Right lobe of liver (tissue), 6 donors: ENCODE results near the gene MNX1. TPM values are rescaled to one million over a fixed set of nuclear protein-coding genes. Genes with fewer than 3 reads are reported as not detected.

Source experiments
- ATAC-seq, 4 donors: fragments of 200-7000 bp; cut with Tn5 transposase; one replicate each; pipeline ENCODE4 v1.9.1; 2020; ENCODE audit warnings: mild to moderate bottlenecking in 4 of 4, moderate library complexity in 4 of 4
- DNase-seq, 3 donors: peaks; one replicate each; pipeline ENCODE4 v3.0.0-alpha.2; 2020
- H3K27ac ChIP-seq, 3 donors: fragments of 200-600 bp; one replicate each; pipeline ENCODE4 v1.8.0; 2022
- H3K27me3 ChIP-seq, 2 donors: fragments of 200-600 bp; one replicate each; pipeline ENCODE4 v1.8.0; 2022
- H3K36me3 ChIP-seq, 4 donors: fragments of 200-600 bp; sonication (generic) in 1 of 4; one replicate each; pipeline versions ENCODE4 v1.5.1 to v1.8.0; 2017 to 2022; ENCODE audit warnings: control low read depth in 1 of 4
- H3K4me1 ChIP-seq, 4 donors: fragments of 200-600 bp; sonication (generic) in 1 of 4; one replicate each; pipeline versions ENCODE4 v1.5.1 to v1.8.0; 2017 to 2022; ENCODE audit warnings: control low read depth in 1 of 4
- H3K4me3 ChIP-seq, 3 donors: fragments of 200-600 bp; one replicate each; pipeline ENCODE4 v1.8.0; 2022
- H3K9me3 ChIP-seq, 4 donors: fragments of 200-600 bp; sonication (generic) in 1 of 4; one replicate each; pipeline versions ENCODE4 v1.5.1 to v1.8.0; 2017 to 2022; ENCODE audit warnings: control low read depth in 1 of 4
- POLR2A ChIP-seq: fragments of 450-650 bp; IDR thresholded peaks from one replicate; pipeline ENCODE4 v1.6.1; 2017; ENCODE audit warnings: antibody characterized with exemption, mild to moderate bottlenecking
- WGBS: methylation state at CpG from one replicate; pipeline ENCODE4 v1.1.6; 2018; ENCODE audit warnings: low coverage, low lambda C conversion rate; ENCODE audit not compliant: insufficient coverage; ENCODE audit errors: missing lambda C conversion rate; 5-methylcytosine and 5-hydroxymethylcytosine counted together
- intact Hi-C, 2 donors: fragments of 100-400 bp; cut with DNase I; formaldehyde crosslinking; loops; one replicate each; pipeline versions ENCODE4 v1.11.2 to v1.14.1; 2022
- total RNA-seq, 6 experiments: library from RNA; depleted of rRNA in 2 of 6; stranded (reverse); fragments of >200 nt in 2 of 6; fragmentation: NEBNext Ultra II Directional in 3 of 6; extraction: Animal tissue kit (Norgen Biotek cat#: 25700) in 3 of 6; gene quantifications; one replicate each; pipeline versions ENCODE4 v1.1.0 to v1.2.4, GENCODE V29; 2016 to 2023
- TF ChIP-seq, protein P1 (sequence below), 4 donors: fragments of 200-600 bp in 3 of 4; fragments of 450-650 bp in 1 of 4; IDR thresholded peaks; one replicate each; pipeline versions ENCODE4 v1.5.1 to v1.8.0; 2016 to 2022; ENCODE audit warnings: antibody characterized with exemption in 4 of 4, mild to moderate bottlenecking in 2 of 4
- donor health status: DM: no; HTN: yes; CAD: no.
- donor health status: DM: no; HTN: no; CAD: no.
- donor health status: DM: no; HTN: no; CAD: no.
- donor health status: DM: no; HTN: yes; CAD: no.
- donor health status: DM: no; HTN: yes; CAD: no.

MNX1 gene
- total RNA-seq, 6 experiments from 2014 or later = not detected

DNA sequence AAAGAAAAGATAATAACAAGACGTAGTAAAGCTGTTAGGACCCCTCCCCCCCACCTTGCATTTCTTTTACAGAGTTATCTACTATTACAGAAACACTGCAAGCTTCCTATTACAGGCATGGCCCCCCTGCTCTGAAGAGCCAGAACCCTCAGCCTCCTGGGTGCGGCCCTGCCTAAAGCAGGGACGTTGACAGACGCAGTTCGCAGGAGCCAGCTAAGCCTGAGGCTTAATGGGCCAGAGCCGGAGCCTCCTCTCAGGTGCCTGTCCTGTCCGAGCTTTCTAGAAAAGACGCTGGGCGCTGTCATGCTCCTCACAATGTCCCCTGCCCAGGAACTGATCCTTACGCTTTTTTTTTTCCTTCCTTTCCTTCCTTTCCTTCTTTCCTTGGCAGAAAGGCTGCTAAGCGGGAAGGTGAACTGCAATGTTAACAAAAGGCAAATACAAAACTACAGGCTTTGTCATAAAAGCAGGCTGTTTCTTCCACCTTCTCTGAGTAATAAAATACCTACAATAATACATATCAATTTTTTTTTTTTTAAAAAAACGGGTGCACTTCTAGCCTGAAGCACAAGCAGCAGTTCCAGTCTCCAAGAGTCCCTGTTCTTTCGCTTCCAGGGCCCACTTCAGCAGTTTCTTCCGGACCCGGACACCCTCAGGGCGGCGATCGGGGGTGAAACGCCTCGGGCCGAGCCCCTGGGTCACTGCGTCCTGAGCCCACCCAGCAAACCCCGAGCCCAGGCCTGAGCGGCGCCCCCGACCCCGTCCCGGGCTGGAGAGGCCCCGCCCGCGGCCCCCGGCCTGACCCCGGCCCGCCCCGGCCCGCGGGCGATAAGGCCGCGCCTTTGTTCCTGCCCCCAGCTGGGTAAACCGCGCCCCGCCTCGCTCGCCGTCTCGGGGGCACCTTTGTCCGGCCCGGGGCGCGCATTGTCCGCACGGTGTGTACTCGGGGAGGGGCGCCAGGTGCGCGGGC is 11.2 kb downstream of the MNX1 start:
- intact Hi-C loops = no loop called here
- DNase-seq (no peak), ATAC-seq (peak in 3 of 4 donors; percentile 21 to 30 (median 23))
- no peak for TF ChIP-seq POLR2A
- TF ChIP-seq, protein P1, sequence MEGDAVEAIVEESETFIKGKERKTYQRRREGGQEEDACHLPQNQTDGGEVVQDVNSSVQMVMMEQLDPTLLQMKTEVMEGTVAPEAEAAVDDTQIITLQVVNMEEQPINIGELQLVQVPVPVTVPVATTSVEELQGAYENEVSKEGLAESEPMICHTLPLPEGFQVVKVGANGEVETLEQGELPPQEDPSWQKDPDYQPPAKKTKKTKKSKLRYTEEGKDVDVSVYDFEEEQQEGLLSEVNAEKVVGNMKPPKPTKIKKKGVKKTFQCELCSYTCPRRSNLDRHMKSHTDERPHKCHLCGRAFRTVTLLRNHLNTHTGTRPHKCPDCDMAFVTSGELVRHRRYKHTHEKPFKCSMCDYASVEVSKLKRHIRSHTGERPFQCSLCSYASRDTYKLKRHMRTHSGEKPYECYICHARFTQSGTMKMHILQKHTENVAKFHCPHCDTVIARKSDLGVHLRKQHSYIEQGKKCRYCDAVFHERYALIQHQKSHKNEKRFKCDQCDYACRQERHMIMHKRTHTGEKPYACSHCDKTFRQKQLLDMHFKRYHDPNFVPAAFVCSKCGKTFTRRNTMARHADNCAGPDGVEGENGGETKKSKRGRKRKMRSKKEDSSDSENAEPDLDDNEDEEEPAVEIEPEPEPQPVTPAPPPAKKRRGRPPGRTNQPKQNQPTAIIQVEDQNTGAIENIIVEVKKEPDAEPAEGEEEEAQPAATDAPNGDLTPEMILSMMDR (IDR thresholded peaks at IDR 0.05) = no peak
- Histone ChIP-seq H3K27me3 (peaks cover 0 to 36% of the 10 kb centered on the region in 2 donors), H3K36me3 (no peaks in the 10 kb centered on the region), H3K27ac (no peak overlapping the region), H3K9me3 (no peaks in the 10 kb centered on the region), H3K4me3 (peak overlapping the region; percentile 33 to 42 (median 38)), H3K4me1 (peaks cover 0 to 21% (median 0%) of the 10 kb centered on the region in 4 donors)
- WGBS = 42% methylated on average over 15 of the region's 57 CpGs

DNA sequence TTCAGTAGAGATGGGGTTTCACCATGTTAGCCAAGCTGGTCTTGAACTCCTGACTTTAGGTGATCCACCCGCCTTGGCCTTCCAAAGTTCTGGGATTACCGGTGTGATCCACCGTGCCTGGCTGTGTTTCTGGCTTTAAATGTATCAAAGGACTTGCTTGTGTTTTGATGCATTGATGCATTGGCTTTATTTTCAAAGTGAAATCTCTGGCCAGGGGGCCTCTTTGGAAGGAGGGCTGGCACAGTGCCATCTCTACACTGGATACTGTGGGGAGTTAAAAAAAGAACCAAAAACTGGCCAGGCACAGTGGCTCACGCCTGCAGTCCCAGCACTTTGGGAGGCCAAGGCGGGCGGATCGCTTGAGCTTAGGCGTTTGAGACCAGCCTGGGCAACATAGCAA is 16.0 kb downstream of the MNX1 start:
- 77% methylated on average over 3 of the region's 8 CpGs for WGBS
- intact Hi-C loops = no loop called here
- no peak for ATAC-seq
- no peaks in the 10 kb centered on the region for H3K27me3 ChIP-seq
- no peaks in the 10 kb centered on the region for H3K36me3 ChIP-seq
- no peak for DNase-seq
- peaks cover 0 to under 1% (median 0%) of the 10 kb centered on the region in 4 donors for H3K4me1 ChIP-seq
- no peaks in the 10 kb centered on the region for H3K9me3 ChIP-seq
- no peak for TF ChIP-seq POLR2A
- TF ChIP-seq, protein P1 (IDR thresholded peaks at IDR 0.05) = no peak
- no peak overlapping the region for H3K27ac ChIP-seq
- no peak overlapping the region for H3K4me3 ChIP-seq

DNA sequence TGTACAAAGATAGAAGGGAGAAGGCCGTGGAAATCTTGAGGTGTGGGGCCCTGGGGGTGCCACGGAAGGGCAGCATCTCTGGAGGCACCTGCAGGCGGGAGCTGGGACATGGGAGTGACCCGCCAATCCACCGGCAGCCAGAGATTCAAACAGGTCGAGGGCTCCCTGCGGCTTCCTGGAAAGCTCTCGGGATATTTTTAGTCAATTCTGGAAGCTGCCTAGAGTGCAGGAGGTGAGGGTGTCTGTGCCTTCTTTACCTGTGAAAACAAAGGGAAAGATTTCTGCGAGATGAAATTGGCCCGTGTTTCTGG is 16.6 kb downstream of the MNX1 start:
- H3K27me3 ChIP-seq = no peaks in the 10 kb centered on the region
- no peak for ATAC-seq
- H3K27ac ChIP-seq = no peak overlapping the region
- 75% methylated on average over 3 of the region's 10 CpGs for WGBS
- TF ChIP-seq, protein P1 (IDR thresholded peaks at IDR 0.05) = no peak
- TF ChIP-seq POLR2A = no peak
- H3K4me3 ChIP-seq = no peak overlapping the region
- H3K4me1 ChIP-seq = no peaks in the 10 kb centered on the region
- H3K36me3 ChIP-seq = no peaks in the 10 kb centered on the region
- no peak for DNase-seq
- no peaks in the 10 kb centered on the region for H3K9me3 ChIP-seq
- intact Hi-C loops = no loop called here

DNA sequence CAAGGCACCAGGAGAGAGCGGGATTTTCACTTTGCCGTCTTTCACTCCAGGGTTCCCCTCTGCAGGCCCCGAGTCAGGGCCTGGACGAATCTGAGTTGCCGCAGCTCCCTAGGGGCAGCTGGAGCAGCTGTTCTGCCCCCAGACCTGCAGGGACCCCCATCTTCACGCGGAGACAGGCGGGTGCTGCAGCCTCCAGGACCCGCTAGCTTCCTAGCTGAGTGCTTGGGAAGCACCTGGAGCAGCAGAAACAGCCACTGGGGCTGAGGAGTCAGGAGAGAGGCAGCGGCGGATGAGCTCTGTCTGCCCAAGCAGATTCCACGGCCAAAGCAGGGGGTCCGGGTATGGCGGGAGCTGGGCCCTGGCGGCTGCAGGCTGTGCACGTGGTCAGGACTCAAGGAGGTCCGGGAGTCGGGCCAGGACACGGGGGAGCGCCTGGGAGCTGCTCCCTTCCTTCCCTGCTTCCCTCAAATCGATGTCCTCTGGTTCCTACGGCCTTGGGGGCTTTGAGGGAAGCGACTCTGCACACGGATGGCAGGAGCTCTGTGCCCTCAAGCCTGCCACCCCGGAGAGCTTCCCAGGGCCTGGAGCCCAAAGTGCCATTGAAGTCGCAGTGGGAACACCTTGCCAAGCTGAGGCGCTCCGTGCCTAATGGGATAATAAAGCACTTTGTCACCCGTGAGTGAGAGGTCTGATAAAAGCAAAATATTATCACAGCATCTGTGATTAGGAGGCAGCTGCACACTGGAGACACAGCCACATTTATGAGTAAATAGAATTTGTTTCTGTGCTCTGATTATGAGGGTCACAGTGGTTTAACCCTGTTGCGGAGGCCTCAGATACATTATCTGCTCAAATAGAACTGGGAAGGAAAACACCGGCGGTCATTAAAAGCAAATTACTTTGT is 17.2 kb downstream of the MNX1 start:
- no peak for ATAC-seq
- 51% methylated on average over 13 of the region's 32 CpGs for WGBS
- no peaks in the 10 kb centered on the region for H3K36me3 ChIP-seq
- no peaks in the 10 kb centered on the region for H3K9me3 ChIP-seq
- no peak overlapping the region for H3K4me3 ChIP-seq
- no peaks in the 10 kb centered on the region for H3K4me1 ChIP-seq
- H3K27ac ChIP-seq = no peak overlapping the region
- intact Hi-C loops = no loop called here
- no peaks in the 10 kb centered on the region for H3K27me3 ChIP-seq
- TF ChIP-seq POLR2A = no peak
- TF ChIP-seq, protein P1 (IDR thresholded peaks at IDR 0.05) = no peak
- no peak for DNase-seq
